HG02981 (cell line): ENCODE measurements around the gene NCKAP5.

Experiments used
- ATAC-seq: cut with Tn5 transposase; IDR thresholded peaks from one replicate; pipeline ENCODE4 v1.9.1; 2021; ENCODE audit warnings: mild to moderate bottlenecking, moderate library complexity; ENCODE audit not compliant: unreplicated experiment

Gene NCKAP5

GRCh38 chr2:133124446-133124845 is 443.8 kb downstream of the NCKAP5 start:
- ATAC-seq: no peak

- ATAC-seq: no peak
Observed at GRCh38 chr2:133123904-133124303, 444.4 kb downstream of the NCKAP5 start.

- ATAC-seq: no peak
Observed at GRCh38 chr2:133123393-133123792, 444.9 kb downstream of the NCKAP5 start.

GRCh38 chr2:133122529-133122928 is 445.7 kb downstream of the NCKAP5 start:
- no peak for ATAC-seq

GRCh38 chr2:133120310-133120709 is 448.0 kb downstream of the NCKAP5 start:
- no peak for ATAC-seq

- no peak for ATAC-seq
Observed at GRCh38 chr2:133110201-133110600, 458.1 kb downstream of the NCKAP5 start.

GRCh38 chr2:133109772-133110171 is 458.5 kb downstream of the NCKAP5 start:
- ATAC-seq: no peak

GRCh38 chr2:133107058-133107815 is 461.0 kb downstream of the NCKAP5 start:
- no peak for ATAC-seq

GRCh38 chr2:133104871-133105270 is 463.4 kb downstream of the NCKAP5 start:
- ATAC-seq: no peak

GRCh38 chr2:133098787-133099186 is 469.5 kb downstream of the NCKAP5 start:
- ATAC-seq: no peak

GRCh38 chr2:133097666-133098065 is 470.6 kb downstream of the NCKAP5 start:
- no peak for ATAC-seq

- ATAC-seq: no peak
Observed at GRCh38 chr2:133092571-133092970, 475.7 kb downstream of the NCKAP5 start.

- ATAC-seq: no peak
Observed at GRCh38 chr2:133090358-133090757, 477.9 kb downstream of the NCKAP5 start.

- ATAC-seq: no peak
Observed at GRCh38 chr2:133086176-133086575, 482.1 kb downstream of the NCKAP5 start.

- ATAC-seq: no peak
Observed at GRCh38 chr2:133085646-133086045, 482.6 kb downstream of the NCKAP5 start.

GRCh38 chr2:133082034-133082433 is 486.2 kb downstream of the NCKAP5 start:
- ATAC-seq: no peak

- ATAC-seq: no peak
Observed at GRCh38 chr2:133080822-133081221, 487.4 kb downstream of the NCKAP5 start.

- ATAC-seq: no peak
Observed at GRCh38 chr2:133078667-133079411, 489.4 kb downstream of the NCKAP5 start.

GRCh38 chr2:133077269-133077822 is 490.9 kb downstream of the NCKAP5 start:
- no peak for ATAC-seq

GRCh38 chr2:133072837-133073694 is 495.2 kb downstream of the NCKAP5 start:
- no peak for ATAC-seq

GRCh38 chr2:133063775-133064174 is 504.5 kb downstream of the NCKAP5 start:
- ATAC-seq: no peak
